HG02642 (cell line): ENCODE data around the gene ENTPD2.
A peak's percentile ranks its signal among the peaks of the same experiment; 100 is the strongest.
"Not testable (repeated sequence)": the region's sequence is repeated elsewhere in the genome, so short reads cannot be mapped to it uniquely, and the experiment has no call there.

Experiments used
- ATAC-seq: cut with Tn5 transposase; IDR thresholded peaks from one replicate; pipeline ENCODE4 v1.9.1; 2021; ENCODE audit warnings: mild to moderate bottlenecking; ENCODE audit not compliant: unreplicated experiment, poor library complexity

The ENTPD2 gene

DNA sequence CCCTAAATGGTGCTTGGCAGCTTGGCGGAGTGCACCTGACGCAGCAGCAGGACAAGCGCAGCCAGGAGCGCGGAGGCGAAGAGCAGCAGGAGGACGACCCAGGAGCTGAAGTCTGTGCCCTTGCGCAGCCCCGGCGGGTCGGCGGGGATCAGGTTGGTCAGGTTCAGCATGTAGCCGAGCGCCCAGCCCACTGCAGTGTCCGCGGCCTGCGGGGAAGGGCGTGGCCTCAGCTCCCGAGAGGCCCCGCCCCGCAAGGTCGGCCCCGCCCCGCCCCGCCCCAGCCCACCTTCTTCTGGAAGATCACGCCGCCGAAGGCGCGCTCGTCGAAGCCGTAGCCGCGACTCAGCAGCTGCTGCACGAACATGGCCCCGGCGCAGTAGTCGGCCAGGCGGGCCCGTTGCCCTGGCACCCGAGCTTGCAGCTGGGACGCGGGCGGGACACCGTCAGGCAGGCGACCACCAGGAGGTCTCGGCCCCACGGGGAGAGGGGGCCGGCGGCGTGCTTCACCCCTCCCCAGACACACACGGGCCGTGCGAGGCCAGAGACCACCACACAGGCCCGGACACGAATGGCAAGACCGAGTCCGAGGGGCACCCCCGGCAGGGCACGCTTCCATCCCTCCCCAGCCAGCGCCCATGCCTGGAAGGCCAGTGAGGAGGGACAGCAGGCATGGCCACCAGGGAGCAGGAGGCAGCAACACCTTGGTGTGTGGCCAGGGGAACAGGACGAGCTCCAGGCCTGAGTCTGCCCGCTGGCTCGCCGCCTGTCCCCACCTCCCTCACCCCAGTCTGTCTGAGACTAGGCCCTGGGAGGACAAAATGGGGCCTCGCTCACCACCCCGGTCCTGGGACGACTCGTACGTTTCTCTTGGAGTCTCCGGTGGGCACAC, 5.0 kb downstream of the ENTPD2 start:
- ATAC-seq: no peak

DNA sequence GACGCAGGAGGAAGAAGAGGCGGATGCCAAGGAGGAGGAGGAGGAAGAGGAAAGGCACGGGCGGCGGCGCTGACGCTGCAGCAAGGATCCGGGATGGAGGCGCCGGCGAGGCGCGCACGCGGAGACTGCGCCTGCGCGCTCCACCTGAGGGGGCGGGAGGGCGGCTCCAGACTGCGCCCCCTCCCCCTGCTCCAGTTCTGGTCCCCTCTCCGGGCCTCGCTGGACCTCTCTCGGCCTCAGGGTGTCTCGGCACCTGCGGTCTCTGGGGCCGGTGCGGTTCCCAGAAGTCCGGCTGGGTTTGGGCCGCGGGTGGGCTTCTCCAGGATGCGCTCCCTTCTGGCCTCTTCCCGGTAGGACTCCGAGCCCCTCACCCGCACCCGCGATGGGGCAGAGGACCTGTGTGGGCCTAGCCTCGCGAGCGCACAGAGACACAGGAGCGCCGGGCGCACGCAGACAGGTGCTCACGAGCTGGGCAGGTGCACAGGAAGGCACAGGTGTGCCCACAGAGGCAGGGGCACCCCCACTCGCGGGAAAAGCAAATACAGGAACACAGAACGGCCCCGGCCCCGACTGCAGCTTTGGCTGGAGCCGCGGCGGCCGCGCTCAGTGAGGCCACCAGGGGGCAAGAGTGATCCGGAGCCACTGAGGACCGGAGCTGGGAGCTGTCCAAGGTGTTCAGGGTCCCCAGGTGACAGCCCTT, 7.6 kb downstream of the ENTPD2 start, which contains the start of gene NPDC1:
Gene NPDC1 (minus strand): TSS at position 90 of the 700 bp plus-strand sequence. CDS start 188 bp downstream, outside the sequence.
- ATAC-seq: no peak

DNA sequence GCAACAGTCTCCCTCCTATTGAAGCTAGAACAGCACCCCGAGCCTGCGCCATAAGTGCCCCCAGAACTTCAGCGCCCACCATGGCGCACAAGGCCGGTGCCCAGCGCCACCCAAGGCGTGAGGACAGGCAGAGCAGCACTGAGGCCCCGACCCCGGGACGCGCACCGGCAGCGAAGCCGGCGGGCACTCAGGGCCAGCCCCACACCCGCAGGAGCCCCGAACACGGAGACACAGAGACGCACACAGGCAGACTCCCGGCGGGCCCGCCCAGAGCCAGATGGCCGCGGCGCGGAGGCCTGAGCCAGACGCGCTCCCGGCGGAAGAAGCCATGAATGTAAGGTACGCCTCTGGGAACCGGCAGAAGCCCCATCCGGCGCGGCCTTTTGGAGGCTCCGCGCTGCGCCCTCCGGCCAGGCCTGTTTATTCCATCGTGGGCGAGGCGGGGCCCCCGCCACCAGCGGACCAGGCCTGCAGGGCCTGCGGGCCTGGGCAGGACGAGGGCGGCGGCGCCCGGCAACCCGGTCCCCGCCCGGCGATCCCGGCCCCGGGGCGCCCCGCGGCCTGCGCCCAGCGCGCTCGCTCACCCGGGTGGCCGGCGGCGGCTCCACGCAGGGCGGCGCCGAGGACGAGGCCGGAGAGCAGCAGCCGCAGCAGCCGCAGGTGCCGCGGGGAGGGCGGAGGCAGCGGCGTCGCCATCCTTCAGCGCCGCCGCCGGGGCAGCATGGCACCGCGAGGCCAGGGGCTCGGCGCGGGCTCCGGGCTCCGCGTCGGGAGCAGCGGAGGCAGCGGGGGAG, 8.4 kb downstream of the ENTPD2 start:
- ATAC-seq: no peak

DNA sequence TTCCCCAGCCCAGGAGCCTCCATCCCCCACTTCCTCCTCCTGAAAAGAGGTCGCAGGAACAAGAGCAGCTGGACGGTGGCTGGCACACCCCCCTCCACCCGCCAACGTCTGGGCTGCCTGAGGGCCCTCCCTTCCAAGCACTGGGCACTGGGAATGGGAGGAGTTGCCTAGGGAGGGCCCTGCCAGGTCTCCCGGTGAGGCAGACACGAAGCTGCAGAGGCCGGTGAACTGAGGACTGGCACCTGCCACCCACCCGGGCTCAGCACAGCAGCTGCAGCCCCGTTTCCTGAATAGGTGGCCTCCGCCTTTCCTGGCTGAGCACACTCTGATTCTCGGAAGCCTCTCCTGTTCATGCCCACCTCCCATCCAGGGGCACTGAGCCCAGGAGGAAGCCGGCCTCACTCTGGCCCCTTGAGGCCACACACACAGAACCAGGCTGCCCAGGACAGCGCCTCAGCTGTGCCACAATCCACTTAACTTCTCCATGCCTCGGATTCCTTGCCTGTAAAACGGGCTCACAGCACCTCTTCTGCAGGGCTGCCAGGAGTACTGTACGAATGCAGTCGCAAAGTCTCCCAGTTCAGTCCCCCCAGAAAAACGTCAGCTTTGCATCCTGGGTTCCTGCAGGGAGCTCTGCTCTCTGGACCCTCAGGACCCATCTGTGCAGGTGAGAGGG, 9.2 kb downstream of the ENTPD2 start:
- no peak for ATAC-seq

DNA sequence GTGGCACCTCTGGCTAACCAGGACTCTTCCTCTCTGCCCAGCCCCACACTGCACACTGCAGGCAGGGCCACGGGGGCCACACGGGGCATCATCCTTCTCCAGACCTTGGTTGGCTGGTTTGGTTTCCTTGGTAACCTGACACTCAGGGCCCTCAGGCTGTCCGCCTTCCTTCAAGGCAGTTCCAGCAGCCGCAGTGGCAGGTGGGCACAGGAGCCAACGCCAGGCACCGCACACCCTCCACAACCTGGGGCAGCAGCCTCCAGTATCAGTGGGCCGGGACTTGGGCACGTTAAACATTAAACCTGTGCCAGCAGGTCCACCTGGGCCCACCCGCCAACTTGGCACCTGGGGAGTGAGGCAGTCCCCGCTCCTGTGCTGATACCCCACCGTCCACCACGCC, 9.8 kb downstream of the ENTPD2 start:
- no peak for ATAC-seq

DNA sequence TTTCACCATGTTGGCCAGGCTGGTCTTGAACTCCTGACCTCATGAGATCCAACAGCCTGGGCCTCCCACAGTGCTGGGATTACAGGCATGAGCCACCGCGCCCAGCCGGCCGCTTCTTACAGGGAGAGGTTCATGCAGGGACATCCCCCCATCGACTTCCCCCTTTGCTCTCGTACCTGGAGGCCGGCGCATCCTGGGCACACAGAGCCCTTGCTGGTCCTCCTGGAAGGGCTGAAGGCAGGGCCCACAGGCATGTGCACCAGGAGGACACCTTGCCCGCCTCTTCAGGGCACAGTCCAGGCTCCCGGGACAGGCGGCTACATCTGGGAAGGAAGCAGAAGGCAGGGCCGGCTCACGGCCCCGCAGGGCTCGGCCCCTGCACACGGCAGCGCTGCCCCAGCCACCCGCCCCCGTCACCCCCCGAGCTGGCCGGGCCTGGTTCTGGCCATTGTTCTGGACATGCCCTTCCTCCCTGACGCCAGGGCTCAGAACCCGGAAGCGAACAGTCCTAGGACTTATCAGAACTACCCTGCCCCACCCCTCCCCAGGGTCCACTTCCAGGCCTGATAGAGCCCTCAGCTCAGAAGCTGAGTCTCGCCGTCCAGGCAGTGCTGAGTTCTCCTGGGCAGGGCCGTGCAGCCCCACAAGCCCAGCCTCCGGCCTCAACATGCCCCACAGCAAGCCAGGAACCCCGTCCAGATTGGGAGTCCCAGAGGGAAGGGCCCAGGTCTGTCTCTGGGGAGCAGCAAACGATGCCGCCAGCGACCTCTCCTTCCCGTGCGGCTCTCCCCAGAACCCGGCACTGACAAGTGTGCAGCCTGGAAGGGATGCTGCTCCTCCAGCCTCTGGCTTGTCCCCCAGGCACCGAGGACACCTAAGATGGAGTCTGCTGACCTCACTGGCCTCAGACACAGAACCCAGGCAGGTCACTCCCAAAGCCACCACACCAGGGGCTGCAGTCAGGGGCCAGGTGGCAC, 10.8 kb downstream of the ENTPD2 start:
- no peak for ATAC-seq

DNA sequence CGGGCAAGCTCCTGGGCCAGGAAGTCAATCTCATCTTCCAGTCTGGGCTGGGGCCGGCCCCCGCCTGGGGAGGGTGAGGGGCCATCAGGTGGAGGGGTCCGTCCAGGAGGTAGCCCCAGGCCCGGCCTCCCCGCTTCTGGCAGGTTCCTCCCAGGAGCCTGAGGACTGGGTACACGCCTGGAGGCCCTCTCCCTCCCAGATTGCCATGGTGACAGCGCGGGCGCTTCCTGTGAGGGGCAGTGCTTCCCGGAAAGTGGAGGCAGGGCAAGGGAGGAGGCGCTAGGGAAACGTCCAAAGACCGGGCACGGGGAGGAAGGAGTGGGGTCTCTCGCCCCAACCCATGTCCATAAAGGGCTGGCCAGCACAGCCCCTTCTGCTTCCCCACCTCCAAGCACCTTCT, 12.7 kb downstream of the ENTPD2 start:
- ATAC-seq: no peak

DNA sequence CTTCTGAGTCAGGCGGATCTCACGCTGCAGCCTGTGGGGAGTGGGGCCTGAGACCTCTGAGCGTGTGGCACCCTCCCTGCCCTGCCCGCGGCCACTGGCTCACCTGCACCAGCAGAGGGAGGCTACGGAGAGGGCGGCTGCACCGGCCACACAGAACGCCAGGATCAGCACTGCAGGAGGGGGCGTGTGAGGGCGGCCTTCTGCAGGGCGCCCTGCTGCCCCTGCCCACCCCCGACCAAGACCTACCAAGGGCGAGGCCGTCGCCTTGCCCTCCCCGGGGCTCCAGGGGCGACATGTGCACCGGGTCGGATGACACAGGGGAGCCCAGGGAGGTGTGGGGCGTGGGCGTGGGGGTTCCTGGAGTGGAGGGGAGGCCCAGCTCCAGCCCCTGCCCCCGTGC, 13.3 kb downstream of the ENTPD2 start:
- ATAC-seq: no peak

DNA sequence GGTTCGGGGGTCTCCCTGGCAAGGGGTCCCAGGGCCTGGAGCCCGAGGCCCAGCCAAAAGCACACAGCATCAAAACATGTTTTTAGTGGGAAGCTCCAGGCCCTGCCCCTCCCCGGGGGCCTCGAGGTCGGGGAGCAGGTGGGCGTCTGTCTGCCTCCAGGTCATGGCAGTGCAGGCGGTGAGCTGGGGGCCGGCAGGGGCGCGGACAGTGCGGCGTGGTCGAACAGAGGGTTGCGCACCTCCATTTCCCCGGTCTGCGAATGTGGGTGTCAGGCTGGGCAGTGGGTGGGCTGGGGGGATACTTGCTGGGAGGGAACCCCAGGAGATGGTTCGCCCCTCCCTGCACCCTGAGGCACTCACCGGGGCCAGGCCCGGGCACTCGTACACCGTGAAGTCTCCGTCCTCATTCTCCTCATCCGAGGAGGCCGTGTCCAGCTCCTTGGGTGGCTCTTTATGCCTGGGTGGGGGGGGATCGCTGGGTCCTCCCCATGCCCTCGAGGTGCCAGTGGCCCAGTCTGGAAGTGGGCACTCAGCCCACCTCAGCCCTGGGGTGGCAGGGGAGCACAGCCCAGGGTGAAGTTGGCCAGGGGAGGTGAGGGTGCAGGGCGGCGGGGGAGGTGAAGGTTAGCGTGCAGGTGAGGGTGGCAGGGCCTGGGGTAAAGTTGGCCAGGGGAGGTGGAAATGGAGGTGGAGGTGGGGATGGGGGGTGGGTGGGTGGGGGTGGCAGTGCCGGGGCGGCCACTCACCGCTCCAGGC, 14.1 kb downstream of the ENTPD2 start:
- ATAC-seq: no peak

DNA sequence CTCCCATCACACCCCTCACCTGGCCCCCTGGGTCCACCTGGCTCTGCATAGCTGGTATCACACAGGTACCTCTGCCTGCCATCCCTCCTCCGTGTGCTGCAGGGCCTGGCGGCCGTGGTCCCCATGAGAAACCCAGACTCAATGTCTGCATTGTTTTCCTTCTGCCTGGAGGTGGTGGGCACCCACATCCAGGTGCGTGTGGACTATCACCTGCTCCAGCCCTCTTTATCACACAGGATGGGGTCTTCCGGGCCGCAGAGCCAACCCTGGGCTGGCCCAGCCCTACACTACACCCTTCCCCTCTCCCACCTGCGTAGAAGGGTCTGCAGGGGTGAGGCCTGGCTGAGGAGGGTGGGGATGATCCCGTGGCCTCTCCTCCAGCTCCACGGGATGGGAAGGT, 14.9 kb downstream of the ENTPD2 start:
- no peak for ATAC-seq

DNA sequence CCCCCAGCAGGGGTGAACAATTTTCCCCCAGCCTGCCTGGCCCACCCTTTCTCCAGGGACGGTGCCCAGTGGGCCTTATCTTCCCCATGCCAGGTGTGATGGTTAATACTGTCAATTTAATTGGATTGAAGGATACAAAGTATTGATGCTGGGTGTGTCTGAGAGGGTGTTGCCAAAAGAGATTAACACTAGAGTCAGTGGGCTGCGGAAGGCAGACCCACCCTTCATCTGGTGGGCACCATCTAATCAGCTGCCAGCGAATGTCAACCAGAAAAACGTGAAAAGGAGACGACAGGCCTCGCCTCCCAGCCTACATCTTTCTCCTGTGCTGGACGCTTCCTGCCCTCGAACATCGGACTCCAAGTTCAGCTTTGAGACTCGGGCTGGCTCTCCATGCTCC, 16.4 kb downstream of the ENTPD2 start:
- ATAC-seq: no peak

DNA sequence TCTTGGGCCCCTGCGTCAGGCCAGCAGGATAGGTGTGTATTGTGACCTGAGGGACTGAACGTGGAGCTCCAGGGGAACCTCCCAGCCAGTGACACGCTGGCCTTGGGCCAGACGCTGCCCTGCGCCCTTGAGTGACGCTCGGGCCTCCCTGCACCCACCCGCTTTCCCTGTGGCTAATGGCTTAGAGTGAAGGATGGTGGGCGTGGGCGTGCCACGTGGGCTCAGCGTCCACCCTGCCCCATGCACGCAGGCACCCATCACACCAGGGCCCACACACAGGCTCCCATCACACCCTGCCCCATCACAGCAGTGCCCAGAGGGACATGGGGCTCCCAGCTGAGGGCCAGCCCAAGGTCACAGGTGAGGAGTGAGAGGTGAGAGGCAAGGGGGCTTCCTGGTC, 16.8 kb downstream of the ENTPD2 start:
- no peak for ATAC-seq

DNA sequence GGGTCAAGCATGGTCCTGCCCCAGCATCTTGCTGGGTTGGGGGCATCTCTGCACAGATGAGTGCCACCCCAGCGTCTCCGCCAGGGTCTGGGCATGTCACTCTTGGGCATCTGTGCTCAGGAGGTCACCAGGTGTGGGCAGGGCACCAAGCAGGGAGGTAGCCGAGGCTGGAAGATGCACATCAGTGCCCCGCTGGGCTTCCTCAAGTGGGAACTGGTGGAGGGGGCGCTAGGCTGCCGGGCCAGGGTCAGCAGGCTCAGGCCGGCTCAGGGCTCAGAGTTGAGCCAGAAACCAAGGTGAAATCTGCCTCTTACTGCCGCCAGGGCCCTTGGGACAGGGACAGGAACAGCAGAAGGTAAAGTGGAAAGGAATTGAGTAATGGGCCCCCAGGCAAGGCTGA, 17.9 kb downstream of the ENTPD2 start:
- no peak for ATAC-seq

DNA sequence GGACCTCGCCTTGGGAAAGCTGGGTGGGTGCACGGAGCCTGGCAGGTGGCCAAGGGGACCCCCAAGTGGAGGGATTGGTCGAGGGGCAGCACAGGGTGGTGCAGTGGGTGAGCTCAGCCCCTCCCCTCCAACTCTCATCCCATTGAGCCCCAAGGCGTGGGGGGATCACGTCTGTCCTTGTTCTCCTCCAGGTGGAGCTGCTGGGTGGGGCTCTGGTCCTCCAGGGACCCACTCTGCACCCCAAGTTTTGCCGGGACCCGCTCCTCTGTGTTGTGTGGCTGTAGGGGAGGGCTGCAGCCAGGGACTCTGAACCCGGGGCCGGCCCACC, 18.4 kb downstream of the ENTPD2 start:
- peak; percentile 2 for ATAC-seq

DNA sequence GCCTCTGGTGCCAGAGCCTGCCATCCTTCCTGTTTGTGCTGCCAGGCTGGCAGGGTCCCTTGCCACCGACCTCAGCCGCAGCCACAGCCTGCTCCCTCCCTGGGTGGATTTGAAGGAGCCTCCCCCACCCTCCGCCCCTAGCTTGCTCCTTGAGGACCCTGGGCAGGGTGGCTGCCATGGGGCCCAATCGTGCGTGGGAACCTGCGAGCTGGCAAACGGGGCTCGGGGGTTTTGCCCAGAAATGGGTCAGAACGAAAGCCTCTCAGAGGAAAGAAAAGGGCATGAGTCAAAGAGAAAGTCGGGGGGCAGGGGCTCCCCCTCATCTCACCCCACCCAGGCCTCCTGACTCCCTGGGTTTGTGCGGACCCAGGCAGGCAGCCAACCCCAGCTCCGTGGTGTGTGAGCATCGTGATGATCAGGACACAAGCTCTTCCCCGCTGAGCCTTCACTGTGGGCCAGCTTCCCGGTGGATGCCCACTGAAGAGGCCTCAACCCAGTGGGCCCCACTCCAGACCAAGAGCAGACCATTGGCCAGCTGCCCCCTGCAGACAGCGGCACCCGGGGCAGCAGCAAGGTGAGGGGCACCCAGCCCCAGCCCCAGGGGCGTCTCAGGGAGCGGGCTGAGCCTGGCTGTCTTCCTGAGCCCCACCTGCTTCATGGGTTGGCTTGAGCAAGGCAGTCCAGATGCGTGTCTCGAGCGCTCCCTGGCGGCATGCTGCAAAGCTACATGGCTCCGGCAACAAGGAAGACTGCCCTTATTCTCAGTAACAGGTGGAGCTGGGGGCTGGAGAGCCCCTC, 19.0 kb downstream of the ENTPD2 start:
- peak; percentile 67 for ATAC-seq

DNA sequence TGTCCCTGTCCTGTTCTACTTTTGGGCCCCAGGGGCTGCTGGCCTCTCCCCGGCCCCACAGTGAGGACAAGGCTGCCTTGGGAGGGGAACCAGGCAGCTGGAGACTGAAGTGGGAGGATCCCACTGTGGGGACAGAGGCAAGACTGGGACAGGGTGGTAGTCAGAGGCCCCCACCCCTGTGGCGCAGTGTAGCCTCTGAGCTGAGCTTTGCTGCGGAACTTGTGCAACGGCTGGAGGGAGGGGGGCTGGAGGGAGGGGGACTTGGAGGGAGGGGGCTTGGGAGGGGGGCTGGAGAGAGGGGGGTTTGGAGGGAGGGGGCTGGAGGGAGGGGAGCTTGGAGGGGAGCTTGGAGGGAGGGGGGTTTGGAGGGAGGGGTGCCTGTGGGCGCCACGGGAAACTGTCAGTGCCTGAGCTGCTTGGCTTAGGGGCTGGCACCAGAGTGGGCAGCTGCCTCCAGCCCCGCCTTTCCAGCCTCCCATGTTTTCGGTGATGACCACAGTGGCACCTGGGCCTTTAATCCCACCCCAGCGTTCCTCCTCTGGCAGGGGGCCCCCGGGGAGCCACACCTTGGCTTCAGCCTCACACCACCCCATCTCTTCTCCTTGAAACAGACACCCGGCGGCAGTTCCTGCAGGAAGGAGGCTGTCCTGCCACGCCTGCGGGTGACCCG, 19.7 kb downstream of the ENTPD2 start:
- ATAC-seq: no peak

DNA sequence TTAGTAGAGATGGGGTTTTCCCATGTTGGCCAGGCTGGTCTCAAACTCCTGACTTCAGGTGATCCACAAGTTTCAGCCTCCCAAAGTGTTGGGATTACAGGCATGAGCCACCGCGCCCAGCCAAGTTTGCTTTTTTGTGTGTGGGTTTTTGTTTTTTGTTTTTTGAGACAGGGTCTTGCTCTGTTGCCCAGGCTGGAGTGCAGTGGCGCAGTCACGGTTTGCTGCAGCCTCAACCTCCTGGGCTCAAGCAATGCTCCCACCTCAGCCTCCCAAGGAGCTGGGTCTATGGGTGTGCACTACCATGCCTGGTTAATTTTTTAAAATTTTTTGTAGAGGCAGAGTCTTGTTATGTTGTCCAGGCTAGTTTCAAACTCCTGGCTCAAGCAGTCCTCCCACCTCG, 20.4 kb downstream of the ENTPD2 start:
- not testable (repeated sequence) for ATAC-seq
